NCI-H345 (cell line): ENCODE data around the gene ZNF846.
"Not testable (repeated sequence)": the region's sequence is repeated elsewhere in the genome, so short reads cannot be mapped to it uniquely, and the experiment has no call there.

Experiments used
- DNase-seq: peaks from one replicate; lab custom pipeline; 2025; lab: John Stamatoyannopoulos, UW

ZNF846 gene

DNA sequence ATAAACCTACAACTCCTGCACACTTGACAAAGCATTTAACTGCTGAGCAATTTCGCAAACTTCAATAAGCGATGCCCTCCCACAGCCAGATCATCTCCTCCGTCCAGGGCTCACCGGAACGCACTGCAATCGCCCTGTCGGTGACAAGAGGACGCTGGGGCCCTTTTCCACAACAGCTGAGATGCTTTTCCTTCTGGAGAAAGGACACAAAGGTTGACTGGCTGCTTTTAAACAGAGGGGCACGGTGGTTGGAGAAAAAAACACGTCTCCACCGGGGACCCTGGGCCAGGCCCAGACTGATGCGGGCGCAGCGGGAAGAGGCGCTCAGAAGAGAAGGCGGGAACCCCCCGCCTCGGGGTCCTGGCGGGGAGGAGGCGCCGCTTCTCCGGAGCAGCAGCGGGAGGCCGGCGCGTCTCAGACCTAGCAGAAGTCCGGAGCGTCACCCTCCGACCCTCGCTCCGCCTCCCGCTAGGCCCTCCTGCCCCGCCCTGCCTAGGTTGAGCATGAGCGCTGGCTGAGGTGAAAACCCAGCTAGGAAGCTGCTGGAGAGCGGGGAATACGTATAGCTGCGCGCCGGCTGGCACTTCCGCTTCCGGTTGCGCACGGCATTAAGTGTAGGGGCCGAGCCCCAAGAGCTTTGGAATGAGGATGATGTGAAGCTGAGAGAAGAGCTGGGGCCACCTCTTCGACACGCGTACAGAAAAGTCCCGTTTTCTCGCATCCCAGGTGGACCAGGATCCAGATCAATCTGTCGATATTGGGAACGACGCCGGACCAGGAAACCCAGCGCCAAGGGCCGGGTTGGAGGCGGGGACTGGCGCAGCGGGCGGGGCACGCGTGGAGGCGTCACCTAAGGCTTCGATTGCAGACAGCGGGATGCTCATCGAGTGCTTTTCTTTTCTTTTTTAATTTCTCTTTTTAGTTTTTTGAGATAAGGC, at the start of gene ZNF846:
Gene ZNF846 (minus strand): TSS at position 564 of the 938 bp plus-strand sequence. CDS start 3,788 bp downstream, outside the sequence.
- DNase-seq, result peak; percentile 97

DNA sequence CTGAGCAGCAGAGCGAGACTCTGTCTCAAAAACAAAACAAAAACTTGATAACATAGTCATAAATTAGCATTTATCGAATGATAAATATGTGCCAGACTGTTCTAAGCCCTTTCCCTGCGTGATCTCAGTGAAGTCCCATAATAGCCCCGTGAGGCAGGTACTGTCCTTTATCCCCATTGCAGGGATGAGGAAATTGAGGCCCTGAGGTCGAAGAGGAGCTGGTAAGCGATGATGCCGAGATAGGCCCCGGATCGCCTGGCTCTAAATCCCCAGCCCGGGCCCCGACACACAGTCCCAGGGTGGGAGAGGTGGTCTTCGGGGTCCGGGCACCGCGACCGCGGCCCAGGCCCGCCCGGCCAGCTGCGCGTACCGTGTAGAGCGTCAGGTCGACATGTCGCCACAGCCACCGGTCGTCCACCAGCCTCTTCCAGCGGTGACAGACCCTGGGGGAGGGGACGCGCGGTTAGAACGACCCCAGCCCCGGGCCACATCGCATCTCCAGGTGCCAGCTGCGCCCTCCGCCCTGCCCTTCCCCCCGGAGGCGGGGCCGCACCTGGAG, 49.7 kb upstream of the ZNF846 start:
- DNase-seq, result no peak

DNA sequence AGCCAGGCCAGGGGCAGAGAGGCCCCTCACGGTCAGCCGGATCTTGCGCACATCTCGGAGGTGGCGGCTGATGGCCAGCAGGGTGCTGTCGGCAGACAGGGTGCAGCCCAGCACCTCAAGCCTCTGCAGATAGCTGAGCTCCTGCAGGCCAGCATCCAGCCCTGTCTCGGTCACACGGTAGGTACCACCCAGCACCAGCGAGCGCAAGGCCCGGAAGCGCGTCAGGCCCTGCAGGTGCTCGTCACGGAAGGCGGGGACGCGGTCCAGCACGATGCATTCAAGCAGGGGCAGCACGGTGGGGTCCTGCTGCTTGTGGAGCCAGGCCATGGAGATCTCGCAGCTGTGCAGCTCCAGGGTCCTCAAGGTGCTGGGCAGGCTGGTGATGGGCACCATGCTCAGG, 42.6 kb upstream of the ZNF846 start:
- DNase-seq, result no peak

DNA sequence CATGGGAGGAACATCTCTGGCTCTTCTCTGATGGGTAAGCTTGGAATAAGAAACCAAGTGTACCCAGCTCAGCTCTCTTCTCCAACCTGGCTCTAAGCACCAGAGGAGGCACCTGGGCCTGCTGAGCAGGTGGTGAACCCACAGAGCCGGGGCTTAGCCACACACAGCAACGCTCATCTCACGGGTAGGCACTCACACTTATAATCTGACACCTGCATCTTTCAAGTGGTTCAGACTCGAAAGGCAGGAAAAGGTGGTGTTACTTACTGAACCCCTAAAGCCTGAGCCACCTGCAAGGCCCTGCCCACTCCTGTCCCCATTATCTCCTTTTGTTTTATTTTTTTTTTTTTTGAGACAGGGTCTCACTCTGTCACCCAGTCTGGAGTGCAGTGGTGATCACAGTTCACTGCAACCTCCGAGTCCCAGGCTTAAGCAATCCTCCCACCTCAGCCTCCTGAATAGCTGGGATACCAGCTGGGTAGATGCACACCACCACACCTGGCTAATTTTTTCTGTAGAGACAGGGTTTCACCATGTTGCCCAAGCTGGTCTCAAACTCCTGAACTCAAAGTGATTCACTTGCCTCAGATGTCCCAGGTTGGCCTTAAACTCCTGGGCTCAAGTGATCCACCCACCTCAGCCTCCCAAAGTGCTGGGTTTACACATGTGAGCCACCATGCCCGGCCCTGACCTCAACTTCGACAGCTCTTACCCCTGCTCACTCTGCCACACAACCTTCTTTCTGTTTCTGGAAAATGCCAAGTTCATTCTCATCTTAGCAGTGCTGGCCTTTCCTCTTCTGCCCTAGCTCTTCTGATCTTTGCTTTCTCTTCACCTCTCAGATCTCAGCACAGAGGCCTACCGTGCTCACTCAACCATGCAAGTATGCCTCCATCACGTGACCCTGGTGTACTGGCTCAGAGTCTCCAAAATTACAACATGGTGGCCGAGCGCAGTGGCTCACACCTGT, 40.6 kb upstream of the ZNF846 start:
- no peak for DNase-seq

DNA sequence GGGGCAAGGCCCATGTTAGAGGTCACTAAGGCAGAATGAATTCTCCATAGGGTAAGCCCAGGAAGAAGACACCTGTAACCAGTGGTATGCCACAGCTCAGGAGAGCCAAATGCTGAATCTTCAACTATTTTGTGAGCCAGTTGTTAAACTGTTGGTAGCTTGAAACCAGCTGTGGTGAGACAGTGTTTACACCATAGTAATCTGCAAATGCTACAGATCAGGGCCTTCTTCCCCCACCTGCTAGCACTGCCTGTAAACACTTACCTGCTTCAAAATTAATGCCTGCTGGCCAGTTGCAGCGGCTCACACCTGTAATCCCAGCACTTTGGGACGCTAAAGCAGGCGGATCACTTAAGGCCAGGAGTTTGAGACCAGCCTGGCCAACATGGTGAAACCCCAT, 38.3 kb upstream of the ZNF846 start:
- no peak for DNase-seq

DNA sequence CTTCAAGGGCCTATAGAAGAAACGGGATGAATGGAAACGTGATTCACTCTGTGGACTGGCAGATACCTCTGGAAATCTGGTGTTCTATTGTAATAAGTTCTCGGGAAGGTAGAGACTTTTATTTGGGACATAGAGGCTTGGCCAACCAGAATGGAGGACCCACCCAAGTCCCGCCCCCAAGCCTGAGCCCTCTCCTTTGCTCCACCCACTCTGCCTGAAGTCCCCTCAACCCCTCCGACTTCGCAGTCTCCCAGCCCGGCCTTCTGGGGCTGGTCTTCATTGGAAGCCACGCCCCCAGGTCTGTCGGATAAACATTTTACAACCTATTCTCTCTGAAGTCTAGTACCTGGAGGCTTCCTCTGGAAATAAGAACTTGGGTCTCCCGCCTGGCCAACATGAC, 33.4 kb upstream of the ZNF846 start:
- DNase-seq, result no peak

DNA sequence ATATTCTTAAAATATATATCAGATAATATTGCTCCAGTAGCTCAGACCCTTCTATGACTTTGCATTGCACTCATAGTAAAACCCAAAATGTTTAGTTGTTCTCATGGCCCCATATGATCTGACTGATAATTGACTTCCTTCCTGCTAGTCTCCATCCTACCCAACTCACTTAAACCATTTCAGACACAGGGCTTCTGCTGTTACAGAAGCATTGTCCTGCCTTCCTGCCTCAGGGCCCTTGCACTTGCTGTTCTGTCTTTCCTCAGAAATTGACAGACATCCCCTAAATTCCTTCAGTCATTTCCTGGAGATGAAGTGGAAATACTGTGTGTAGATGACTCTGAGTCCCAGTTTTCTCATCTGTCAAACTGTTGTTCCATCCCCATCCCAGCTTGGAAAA, 30.6 kb upstream of the ZNF846 start:
- no peak for DNase-seq

DNA sequence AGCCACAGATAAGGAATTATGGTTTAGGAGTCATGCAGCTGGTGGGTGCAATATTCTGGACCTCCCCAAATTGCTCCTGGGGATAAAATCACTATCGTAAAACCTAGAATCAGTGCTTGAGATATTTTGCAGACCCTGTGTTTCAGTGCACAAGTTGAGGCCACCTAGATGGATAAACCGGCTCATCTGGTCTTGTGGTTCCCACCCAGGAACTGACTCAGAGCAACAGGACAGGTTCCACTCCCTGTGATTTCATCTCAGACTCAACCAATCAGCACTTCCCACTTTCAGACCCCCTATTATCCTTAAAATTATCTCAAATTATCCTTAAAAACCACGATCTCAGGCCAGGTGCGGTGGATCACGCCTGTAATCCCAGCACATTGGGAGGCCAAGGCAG, 29.3 kb upstream of the ZNF846 start:
- DNase-seq, result no peak

DNA sequence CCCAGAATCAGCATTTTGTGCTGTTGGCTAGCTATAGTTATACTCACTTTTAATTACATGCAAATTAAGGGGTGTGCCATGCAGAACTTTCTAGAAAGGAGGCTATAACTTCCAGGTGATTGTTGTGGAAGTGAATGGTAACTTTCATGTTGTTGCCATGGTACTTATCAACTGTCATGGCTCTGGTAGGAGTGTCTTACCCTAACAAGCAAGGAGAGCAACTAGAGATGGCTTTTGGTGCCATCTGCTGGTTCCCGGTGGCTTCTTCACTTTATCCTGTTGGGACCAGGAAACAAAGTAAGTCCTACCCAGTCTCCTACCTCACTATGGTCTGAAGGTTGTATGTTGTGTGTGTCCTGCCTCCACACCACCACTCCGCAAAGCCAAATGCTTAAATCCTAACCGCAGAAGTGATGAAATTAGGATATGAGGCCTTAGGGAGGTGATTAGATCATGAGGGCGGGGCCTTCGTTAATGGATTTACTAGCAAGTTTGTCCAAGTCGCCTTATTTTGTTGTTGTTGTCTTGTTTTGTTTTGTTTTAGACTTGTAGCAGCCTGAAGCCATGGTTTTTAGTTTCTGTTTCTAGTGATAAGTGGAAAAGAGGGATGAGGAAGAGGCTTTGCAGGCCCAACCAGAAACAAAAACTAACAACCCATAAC, 27.7 kb upstream of the ZNF846 start:
- peak; percentile 86 for DNase-seq

DNA sequence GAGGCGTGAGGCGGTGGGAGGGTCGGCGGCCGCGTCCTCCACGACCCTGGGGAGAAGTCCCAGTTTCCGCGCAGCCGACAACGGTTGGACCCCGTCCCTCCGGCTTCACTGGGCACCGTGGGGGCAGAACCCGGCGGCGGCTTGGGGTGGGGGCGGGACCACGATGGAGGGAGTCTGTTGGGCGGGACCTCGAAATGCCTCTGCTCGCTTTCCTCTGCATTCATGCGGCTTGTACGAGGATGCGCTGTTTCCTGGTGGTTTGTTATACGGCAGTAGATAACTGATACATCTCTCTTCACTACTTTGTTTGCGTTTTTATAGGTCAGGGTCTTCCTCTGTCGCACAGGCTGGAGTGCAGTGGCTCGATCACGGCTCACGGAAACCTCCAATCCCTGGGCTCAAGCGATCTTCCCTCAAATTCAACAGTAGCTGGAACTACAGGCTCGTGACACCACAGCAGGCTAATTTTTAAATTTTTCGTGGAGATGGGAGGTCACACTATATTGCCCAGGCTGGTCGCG, 24.6 kb upstream of the ZNF846 start:
- peak; percentile 53 for DNase-seq

DNA sequence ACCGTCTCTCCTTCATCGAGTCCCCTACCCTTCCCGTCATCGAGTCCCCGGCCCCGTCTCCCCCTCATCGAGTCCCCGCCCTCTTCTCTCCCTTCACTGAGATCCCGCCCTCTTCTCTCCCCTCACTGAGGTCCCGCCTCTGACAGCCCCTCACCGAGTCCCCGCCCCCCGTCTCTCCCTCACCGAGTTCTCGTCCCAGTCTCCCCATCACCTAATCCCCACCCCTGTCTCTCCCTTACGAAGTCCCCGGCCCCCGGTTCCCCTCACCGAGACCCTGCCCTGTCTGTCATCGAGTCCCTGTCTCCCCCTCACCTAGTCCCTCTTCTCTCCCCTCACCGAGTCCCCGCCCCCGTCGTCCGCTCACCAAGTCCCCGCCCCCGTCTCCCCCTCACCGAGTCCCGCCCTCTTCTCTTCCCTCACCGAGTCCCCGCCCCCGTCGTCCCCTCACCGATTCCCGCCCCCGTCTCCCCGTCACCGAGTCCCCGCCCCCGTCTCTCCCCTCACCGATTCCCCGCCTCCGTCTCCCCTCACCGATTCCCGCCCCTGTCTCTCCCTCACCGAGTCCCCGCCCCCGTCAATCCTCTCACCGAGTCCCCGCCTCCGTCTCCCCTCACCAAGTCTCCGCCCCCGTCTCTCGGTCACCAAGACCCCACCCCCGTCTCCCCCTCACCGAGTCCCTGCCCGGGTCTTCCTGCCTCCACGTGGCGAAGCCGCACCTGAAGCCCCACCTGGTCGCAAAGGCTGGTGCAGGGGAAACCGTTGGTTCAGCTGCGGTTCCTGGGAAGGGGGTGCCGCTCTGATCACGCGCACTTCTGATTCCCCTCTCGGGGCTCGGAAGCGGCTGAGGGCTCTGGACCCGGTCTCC, 23.9 kb upstream of the ZNF846 start:
- DNase-seq, result peak; percentile 97

DNA sequence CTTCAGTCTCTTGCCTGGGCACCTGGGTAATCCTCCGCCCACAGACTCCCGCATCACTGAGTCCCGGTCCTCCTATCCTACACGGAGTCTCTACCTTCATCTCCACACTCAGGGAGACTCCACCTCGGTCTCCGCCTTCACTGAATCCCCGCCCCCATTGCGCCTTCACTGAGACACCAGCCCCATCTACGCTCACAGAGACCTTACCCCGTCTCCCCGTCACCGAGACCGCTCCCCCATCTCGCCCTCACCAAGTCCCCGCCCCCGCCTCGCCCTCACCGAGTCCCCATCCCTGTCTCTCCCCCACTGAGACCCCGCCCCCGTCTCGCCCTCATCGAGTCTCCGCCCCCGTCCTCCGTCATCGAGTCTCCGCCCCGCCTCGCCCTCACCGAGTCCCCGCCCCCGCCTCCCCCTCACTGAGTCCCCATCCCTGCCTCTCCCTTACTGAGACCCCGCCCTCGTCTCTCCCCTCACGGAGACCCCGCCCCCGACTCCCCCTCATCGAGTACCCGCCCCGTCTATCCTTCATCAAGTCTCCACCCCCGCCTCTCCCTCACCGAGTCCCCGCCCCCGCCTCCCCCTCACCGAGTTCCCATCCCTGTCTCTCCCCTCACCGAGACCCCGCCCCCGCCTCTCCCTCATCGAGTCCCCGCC, 23.1 kb upstream of the ZNF846 start:
- peak; percentile 97 for DNase-seq

DNA sequence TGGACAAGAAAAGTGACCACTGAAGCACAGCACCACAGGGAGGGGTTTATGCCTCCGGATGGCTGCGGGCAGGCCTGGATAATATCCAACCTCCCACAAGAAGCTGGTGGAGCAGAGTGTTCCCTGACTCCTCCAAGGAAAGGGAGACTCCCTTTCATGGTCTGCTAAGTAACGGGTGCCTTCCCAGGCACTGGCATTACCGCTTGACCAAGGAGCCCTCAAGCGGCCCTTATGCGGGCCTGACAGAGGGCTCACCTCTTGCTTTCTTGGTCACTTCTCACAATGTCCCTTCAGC, 22.5 kb upstream of the ZNF846 start:
- DNase-seq, result not testable (repeated sequence)

DNA sequence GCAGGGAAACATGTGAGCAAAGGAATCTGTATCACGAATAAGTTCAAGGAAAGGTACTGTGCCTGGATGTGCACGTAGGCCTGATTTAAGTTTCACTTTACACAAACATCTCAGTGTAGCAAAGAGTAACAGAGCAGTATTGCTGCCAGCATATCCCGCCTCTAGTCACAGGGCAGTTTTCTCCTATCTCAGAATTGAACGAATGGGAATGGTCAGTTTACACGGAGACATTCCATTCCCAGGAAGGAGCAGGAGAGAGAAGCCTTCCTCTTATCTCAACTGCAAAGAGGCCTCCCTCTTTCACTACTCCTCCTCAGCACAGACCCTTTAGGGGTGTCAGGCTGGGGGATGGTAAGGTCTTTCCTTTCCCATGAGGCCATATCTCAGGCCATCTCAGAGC, 21.0 kb upstream of the ZNF846 start:
- DNase-seq, result not testable (repeated sequence)

DNA sequence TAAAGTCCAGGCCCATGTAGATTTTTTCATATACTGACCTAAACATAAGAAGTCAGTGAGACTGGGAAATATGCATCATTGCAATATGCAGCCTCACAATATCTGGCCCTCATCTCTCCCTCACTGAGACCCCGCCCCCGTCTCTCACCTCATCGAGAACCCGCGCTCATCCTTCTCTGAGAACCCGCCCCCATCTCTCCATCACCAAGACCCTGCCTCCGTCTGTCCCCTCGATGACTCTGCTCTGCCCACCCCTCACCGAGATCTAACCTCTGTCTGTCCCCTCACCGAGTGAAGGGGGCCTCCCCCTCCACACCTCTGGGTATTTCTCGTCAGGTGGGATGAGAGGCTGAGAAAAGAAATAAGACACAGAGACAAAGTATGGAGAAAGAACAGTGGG, 20.5 kb upstream of the ZNF846 start:
- DNase-seq, result no peak

DNA sequence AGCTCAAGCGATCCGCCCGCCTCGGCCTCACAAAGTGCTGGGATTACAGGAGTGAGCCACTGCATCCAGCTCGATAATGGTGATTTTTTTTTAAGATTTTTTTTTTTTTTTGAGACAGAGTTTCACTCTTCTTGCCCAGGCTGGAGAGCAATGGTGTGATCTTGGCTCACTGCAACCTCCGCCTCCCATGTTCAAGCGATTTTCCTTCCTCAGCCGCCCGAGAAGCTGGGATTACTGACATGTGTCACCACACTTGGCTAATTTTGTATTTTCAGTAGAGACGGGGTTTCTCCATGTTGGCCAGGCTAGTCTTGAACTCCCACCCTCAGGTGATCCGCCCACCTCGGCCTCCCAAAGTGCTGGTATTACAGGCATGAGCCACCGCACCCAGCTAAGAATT, 20.1 kb upstream of the ZNF846 start:
- DNase-seq, result not testable (repeated sequence)

DNA sequence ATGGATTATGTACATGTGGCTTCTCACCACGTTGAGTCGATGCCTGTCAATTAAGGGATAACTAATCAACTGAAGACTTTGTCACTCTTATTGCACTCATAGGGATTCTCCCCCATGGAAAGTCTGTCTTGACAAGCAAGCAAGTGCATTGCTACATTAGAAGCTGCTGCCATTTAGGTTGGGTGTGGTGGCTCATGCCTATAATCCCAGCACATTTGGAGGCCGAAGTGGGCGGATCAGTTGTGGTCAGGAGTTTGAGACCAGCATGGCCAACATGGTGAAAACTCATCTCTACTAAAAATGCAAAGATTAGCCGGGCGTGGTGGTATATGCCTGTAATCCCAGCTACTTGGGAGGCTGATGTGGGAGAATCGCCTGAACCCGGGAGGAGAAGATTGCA, 18.3 kb upstream of the ZNF846 start:
- DNase-seq, result no peak

DNA sequence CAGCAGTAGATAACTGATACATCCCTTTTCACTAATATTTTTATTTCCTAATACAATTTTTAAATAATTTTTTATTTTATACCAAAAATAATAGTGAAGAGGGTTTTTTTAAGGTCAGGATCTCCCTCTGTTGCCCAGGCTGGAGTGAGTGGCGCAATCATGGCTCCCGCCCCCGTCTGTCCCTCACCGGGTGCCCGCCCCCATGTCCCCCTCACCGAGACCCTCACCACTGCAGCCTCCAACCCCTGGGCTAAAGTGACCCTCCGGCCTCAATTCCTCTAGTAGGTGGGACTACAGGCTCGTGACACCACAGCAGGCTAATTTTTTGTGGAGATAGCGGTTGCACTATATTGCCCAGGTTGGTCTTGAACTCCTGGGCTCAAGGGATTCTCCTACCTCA, 17.8 kb upstream of the ZNF846 start:
- no peak for DNase-seq

DNA sequence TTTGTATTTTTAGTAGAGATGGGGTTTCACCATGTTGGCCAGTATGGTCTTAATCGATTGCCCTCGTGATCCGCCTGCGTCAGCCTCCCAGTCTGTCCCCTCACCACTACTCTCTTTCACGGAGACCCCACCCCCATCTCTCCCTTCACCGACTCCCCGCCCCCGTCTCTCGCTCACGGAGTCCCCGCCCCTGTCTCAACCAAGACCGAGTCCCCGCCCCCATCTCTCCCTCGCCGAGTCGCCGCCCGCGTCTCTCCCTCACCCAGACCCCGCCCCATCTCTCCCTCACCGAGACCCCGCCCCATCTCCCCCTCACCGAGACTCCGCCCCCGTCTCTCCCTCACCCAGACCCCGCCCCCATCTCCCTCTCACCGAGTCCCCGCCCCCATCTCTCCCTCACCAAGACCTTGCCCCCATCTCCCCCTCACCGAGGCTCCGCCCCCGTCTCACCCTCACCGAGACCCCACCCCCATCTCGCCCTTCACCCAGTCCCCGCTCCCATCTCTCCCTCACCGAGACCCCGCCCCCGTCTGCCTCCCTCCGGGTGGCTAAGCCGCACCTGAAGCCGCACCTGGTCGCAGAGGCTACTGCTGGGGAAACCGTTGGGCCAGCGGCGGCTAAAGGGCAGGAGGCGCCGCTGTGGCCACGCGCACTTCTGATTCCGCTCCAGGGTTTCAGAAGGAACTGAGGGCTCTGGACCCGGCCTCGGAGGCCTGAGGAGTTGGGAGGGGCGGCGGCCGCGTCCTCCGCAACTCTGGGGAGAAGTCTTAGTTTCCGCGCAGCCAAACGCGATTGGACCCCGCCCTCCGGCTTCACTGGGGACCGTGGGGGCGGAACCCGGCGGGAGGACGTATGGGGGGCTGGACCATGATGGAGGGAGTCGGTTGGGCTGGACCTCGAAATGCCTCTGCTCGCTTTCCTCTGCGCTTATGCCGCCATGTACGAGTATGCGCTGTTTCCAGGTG, 17.1 kb upstream of the ZNF846 start:
- peak; percentile 100 for DNase-seq
